ENCODE data around the gene HS2ST1. TPM values are rescaled to one million over a fixed set of nuclear protein-coding genes. Genes with fewer than 3 reads are reported as not detected.
"Not testable (repeated sequence)": the region's sequence is repeated elsewhere in the genome, so short reads cannot be mapped to it uniquely, and the experiment has no call there.

HS2ST1 gene
- polyA plus RNA-seq, 1 donor = 15.6 TPM

GRCh38 chr1:86925742-86926141 lies 11.3 kb downstream of the HS2ST1 start:
- no peak for DNase-seq

DNA sequence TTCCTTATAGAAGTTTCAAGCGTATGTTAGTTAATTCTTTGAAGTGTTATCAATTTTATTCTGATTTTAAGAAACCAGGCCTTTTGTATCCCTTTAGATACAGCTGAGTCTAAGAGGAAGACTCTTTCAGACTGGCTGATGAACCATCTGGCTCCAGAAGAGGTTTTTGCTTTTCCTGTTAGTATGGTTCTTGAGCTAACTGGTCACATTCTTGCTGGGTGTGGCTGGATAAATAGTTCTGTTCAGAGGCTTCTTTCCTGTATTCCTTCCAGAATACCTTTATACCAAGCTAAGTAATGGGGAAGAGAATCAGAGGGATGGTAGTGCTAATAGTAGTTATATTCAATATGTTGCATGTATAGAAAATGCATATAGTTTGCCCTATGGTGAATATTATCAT lies 12.4 kb downstream of the HS2ST1 start:
- DNase-seq = no peak

DNA sequence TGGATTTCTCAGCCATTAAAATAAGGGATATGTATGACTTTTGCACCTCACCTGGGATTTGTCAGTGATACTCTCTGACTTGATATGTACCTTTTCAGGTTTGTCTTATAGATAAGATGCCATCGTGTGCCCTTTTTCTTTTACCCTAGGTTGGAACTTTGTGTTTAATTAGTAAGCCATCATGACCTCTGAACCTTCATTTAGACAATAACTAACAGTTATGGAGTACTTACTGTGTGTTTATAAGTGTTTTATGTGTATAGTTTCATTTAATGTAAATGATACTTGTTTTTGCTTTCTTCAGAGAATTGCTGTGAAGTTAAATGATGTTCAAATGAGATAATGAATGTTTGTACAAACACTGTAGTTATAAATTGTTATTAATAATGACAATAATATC lies 14.4 kb downstream of the HS2ST1 start:
- DNase-seq = no peak

- DNase-seq = no peak
Observed at GRCh38 chr1:86933051-86933450, 18.6 kb downstream of the HS2ST1 start.

DNA sequence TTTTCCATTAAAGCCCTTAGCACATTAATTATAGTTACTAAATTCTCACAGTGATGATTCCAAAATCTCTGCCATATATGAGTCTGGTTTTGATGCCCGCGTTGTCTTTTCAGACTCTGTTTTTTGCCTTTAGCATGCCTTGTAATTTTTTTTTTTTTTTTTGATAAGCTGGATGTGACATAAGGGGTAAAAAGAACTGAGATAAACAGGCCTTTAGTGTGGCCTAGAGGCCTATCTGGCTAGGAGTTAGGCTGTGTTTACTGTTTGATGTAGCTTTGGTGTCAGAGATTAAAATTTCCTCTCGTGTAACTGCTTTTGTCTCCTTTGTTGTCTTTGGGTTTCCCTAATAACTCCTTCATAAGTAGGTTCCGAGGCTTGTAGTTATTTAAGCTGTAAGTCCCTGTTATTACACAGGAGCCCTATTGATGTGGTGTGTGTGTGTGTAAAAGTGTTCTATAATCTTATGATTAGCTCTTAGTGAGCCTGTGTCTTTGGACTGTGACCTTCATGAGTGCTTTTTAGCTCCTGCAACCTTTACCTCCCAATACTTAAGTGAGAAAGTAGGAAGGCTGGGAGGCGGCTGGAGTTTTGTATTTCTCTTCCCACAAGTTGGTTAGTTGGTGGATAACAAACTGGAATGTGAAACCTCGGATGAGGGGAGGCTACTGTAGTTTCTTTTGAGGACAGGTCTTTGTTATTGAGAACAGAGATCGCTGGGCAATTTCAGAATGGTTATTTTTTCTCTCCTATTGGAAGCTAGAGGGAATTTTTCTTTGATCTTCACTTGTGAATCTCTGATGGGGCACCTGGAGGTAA lies 19.3 kb downstream of the HS2ST1 start:
- no peak for DNase-seq

DNA sequence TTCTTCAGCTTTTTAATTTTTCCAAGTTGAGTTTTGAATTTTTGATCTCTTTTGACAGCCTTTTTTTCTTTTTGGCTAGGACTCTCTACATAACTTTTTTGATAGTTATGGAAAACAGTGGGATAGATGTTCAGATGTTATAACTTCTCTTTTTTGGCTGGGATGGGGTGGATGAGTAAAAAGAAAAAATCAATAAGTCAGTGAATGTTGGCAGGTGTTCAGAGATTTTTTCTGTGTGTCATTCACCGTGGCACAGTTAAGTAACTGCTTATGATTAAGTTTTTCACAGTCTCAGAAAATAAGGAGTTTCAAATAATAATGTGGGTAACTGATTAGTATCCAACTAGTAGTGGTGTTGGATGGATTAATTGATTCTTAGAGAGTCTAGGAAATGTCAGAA lies 24.0 kb downstream of the HS2ST1 start:
- no peak for DNase-seq

GRCh38 chr1:86938855-86939254 lies 24.4 kb downstream of the HS2ST1 start:
- no peak for DNase-seq

DNA sequence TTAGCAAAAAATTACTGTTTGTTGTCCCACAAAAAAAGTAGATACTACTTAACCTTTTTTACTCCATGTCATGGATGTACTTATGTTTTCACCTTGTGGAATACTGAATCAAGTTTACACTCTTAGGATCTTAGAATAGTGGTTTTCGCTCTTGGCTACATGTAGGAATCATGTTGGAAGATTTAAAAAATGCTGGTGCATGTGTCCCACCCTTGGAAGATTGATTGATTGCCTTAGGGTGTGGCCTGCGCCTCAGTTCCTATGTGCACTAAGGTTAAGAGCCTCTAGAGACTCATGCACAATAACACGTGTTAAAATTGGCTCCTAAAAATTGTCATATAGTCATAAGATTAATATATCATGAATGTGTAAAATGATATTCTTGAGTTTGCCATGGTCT lies 25.0 kb downstream of the HS2ST1 start:
- no peak for DNase-seq

- DNase-seq = no peak
Observed at GRCh38 chr1:86940599-86940998, 26.2 kb downstream of the HS2ST1 start.

- DNase-seq = no peak
Observed at GRCh38 chr1:86942042-86942441, 27.6 kb downstream of the HS2ST1 start.

- DNase-seq = no peak
Observed at GRCh38 chr1:86942743-86943142, 28.3 kb downstream of the HS2ST1 start.

DNA sequence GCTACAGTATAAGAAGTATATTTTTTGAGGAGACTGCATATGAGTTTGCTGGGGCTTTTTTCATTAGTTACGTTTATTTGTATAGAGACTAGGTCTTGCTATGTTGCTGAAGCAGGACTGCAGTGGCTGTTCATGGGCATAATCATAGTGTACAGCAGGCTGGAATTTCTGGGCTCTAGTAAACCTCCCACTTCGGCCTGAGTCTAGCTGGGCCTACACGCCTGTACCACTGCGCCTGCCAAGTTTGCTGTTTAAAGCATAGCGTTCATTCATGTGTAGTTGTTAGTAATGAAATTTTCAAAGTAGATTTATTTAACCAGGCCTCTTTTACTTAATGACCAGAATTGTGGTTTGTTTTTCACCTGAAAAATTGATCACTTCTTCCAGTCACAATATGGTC lies 33.8 kb downstream of the HS2ST1 start:
- no peak for DNase-seq

DNA sequence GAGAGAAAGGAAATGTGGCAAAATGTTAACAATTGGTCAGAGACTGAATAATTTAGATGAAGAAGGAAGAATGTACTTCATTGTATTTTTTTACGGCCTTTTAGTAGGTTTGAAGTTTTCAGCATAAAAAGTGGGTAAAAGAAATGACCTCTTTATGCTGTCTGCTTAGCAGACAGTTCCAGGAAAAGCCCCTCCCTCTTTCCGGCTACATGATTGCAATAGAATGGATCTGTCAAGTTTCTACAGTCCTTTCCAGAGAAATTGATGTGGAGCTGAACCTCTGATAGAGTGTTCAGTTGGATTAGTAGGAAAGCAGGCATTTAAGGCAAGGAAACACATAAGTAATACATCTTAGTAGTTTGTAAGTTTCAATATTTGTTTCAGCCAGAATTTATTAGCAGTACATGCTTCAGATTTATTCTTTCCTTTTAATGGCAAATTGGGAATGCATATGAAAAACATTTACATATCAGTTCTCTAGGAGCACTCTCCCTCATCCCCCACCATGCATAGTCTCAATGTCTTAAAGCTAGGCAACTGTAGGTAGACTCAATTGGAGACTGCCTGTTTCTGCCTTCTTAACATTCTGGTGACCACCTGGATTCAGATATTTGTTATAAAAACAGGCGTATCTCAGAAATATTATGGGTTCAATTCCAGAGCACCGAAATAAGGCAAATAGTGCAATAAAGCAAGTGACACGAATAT lies 36.4 kb downstream of the HS2ST1 start:
- no peak for DNase-seq

DNA sequence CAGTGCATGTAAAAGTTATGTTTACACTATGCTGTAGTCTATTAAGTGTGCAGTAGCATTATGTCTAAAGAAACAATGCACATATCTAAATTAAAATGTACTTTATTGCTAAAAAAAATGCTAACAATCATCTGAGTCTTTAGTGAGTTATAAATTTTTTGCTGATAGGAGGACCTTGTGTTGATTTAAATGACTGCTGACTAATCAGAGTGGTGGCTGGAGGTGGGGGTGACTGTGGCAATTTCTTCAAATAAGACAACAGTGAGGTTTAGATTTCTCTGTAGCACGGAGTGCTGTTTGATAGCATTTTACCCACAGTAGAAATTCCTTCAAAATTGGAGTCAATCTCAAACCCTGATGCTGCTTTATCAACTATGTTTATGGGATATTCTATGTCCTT lies 37.0 kb downstream of the HS2ST1 start:
- no peak for DNase-seq

DNA sequence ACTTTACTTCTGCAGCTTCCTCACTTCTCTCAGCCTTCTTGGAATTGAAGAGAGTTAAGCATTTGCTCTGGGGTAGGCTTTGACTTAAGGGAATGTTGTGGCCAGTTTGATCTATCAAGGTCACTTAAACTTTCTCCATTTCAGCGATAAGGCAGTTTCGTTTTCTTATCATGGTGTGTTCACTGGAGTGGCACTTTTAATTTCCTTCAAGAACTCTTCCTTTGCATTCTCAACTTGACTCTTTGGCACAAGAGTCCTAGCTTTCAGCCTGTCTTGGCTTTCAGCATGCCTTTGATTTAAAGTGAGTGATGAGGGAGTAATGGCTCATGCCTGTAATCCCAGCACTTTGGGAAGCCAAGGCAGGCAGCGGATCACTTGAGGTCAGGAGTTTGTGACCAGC lies 38.7 kb downstream of the HS2ST1 start:
- no peak for DNase-seq

DNA sequence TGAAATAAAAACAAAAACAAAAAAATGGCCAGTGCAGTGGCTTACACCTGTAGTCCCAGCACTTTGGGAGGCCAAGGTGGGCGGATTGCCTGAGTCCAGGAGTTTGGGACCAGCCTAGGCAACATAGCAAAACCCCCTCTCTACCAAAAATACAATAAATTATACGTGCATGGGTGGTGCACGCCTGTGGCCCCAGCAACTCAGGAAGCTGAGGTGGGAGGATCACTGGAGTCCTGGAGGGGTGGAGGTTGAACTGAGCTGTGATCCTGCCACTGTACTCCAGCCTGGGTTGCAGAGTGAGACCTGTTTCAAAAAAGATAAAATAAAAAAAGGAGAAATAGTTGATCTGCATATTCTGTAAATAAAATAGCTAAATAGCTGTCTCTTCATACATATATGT lies 41.2 kb downstream of the HS2ST1 start:
- DNase-seq = no peak

- peak; percentile 15 for DNase-seq
Observed at GRCh38 chr1:86956221-86956620, 41.8 kb downstream of the HS2ST1 start.

DNA sequence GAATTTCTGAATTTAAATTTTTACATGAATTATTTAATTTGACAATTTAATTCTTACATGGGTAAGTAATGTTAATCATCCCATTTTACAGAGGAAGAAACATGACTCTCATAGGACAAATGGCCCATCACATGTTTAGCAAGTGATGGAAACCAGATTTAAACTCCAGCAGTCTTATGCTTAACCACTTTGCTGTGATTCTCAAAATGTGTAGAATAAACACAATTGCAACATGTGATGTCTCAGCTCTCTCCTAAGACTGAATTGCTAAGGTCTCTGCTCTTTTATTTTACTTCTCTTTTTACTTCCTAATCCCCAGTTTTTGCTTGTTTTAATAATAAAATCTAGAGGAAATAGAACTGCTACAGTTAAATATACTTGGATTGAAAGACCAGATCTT lies 42.8 kb downstream of the HS2ST1 start:
- DNase-seq = no peak

GRCh38 chr1:86960548-86960947 lies 46.1 kb downstream of the HS2ST1 start:
- DNase-seq = no peak

GRCh38 chr1:86963841-86964240 lies 49.4 kb downstream of the HS2ST1 start:
- DNase-seq = not testable (repeated sequence)

- no peak for DNase-seq
Observed at GRCh38 chr1:86965012-86965826, 50.8 kb downstream of the HS2ST1 start.

GRCh38 chr1:86965827-86966182 lies 51.4 kb downstream of the HS2ST1 start:
- no peak for DNase-seq

GRCh38 chr1:86970938-86971337 lies 56.5 kb downstream of the HS2ST1 start:
- no peak for DNase-seq

Data from hindlimb muscle (tissue), 1 donor.